Measurements from ENCODE around the gene ZMIZ1. TPM values are rescaled to one million over a fixed set of nuclear protein-coding genes. Genes with fewer than 3 reads are reported as not detected.

Gene ZMIZ1
- total RNA-seq, 4 donors from 2014 or later: 18.7 to 188 (median 36.7) TPM

GRCh38 chr10:79079490-79080355 is 11.0 kb downstream of the ZMIZ1 start:
- H3K4me3 ChIP-seq: no peak overlapping the region
- intact Hi-C loops (cut with DNase I; ENCODE audit: low total_unique reads): no loop called here
- DNase-seq: peak in 1 of 2 donors; percentile 59

GRCh38 chr10:79081353-79082034 is 12.7 kb downstream of the ZMIZ1 start:
- DNase-seq: no peak
- no peaks in the 10 kb centered on the region for H3K36me3 ChIP-seq
- no peak for TF ChIP-seq POLR2A (IDR thresholded peaks at IDR 0.05)
- TF ChIP-seq, protein P1, sequence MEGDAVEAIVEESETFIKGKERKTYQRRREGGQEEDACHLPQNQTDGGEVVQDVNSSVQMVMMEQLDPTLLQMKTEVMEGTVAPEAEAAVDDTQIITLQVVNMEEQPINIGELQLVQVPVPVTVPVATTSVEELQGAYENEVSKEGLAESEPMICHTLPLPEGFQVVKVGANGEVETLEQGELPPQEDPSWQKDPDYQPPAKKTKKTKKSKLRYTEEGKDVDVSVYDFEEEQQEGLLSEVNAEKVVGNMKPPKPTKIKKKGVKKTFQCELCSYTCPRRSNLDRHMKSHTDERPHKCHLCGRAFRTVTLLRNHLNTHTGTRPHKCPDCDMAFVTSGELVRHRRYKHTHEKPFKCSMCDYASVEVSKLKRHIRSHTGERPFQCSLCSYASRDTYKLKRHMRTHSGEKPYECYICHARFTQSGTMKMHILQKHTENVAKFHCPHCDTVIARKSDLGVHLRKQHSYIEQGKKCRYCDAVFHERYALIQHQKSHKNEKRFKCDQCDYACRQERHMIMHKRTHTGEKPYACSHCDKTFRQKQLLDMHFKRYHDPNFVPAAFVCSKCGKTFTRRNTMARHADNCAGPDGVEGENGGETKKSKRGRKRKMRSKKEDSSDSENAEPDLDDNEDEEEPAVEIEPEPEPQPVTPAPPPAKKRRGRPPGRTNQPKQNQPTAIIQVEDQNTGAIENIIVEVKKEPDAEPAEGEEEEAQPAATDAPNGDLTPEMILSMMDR (IDR thresholded peaks at IDR 0.05): no peak
- no peaks in the 10 kb centered on the region for H3K9me3 ChIP-seq
- H3K27me3 ChIP-seq: no peaks in the 10 kb centered on the region
- H3K27ac ChIP-seq: peak overlapping the region; percentile 74 to 77
- intact Hi-C loops (cut with DNase I; ENCODE audit: low total_unique reads): no loop called here
- H3K4me1 ChIP-seq: peaks cover 31 to 61% of the 10 kb centered on the region in 2 donors
- no peak overlapping the region for H3K4me3 ChIP-seq

More at GRCh38 chr10:79079490-79080355, 11.0 kb downstream of the ZMIZ1 start:
- H3K36me3 ChIP-seq: no peaks in the 10 kb centered on the region
- H3K4me1 ChIP-seq: peaks cover 29 to 68% of the 10 kb centered on the region in 2 donors
- no peaks in the 10 kb centered on the region for H3K9me3 ChIP-seq
- TF ChIP-seq, protein P1 (IDR thresholded peaks at IDR 0.05): no peak
- TF ChIP-seq POLR2A (IDR thresholded peaks at IDR 0.05): no peak
- H3K27ac ChIP-seq: peak overlapping the region; percentile 74 to 77
- H3K27me3 ChIP-seq: no peaks in the 10 kb centered on the region

DNA sequence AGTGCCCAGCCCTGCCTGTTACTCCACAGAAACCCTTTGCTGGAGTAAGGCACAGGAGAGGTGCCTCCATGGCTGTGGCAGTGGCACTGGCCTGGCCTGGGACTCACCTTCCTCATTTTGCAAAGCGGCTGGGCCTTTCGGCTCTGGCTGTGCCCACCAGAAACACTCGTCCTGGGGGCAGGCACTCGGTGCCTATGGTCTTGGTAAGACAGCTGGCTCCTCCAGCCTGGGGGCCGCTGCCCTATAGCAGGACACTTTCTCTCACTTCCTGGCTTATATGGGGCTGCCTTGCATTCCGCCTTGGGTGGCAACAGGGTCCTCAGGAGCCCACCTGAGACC is 13.2 kb downstream of the ZMIZ1 start:
- no peak overlapping the region for H3K4me3 ChIP-seq
- H3K4me1 ChIP-seq: peaks cover 31 to 59% of the 10 kb centered on the region in 2 donors
- TF ChIP-seq, protein P1 (IDR thresholded peaks at IDR 0.05): no peak
- no peak for TF ChIP-seq POLR2A (IDR thresholded peaks at IDR 0.05)
- H3K27me3 ChIP-seq: no peaks in the 10 kb centered on the region
- intact Hi-C loops (cut with DNase I; ENCODE audit: low total_unique reads): no loop called here
- peak overlapping the region; percentile 74 to 77 for H3K27ac ChIP-seq
- DNase-seq: no peak
- H3K36me3 ChIP-seq: no peaks in the 10 kb centered on the region
- H3K9me3 ChIP-seq: no peaks in the 10 kb centered on the region

- Histone ChIP-seq H3K4me3 (no peak overlapping the region), H3K9me3 (no peaks in the 10 kb centered on the region), H3K27me3 (no peaks in the 10 kb centered on the region), H3K27ac (peak overlapping the region; percentile 74 to 77), H3K4me1 (peaks cover 31 to 61% of the 10 kb centered on the region in 2 donors), H3K36me3 (no peaks in the 10 kb centered on the region)
- no peak for DNase-seq
- intact Hi-C loops (cut with DNase I; ENCODE audit: low total_unique reads): no loop called here
- TF ChIP-seq POLR2A (IDR thresholded peaks at IDR 0.05): no peak
- TF ChIP-seq, protein P1 (IDR thresholded peaks at IDR 0.05): no peak
Measured at GRCh38 chr10:79082631-79083596, 14.1 kb downstream of the ZMIZ1 start.
